Muscle of back (tissue), 11 donors: ENCODE measurements around the gene FRAS1. TPM values are rescaled to one million over a fixed set of nuclear protein-coding genes. Genes with fewer than 3 reads are reported as not detected.
"Not testable (repeated sequence)": the region's sequence is repeated elsewhere in the genome, so short reads cannot be mapped to it uniquely, and the experiment has no call there.

Experiments
- DNase-seq, 3 donors: peaks; one replicate each; pipeline versions ENCODE4 v3.0.0 to v3.0.0-alpha.2; 2013
- polyA plus RNA-seq, 10 donors: library from polyadenylated mRNA; unstranded; fragments of 120-200 nt; gene quantifications; one replicate each; pipeline ENCODE4 v1.2.1, GENCODE V29; 2013; ENCODE audit not compliant: insufficient read length in 10 of 10

FRAS1 gene
- polyA plus RNA-seq, 10 donors = 3.6 to 14.0 (median 7.2) TPM

DNA sequence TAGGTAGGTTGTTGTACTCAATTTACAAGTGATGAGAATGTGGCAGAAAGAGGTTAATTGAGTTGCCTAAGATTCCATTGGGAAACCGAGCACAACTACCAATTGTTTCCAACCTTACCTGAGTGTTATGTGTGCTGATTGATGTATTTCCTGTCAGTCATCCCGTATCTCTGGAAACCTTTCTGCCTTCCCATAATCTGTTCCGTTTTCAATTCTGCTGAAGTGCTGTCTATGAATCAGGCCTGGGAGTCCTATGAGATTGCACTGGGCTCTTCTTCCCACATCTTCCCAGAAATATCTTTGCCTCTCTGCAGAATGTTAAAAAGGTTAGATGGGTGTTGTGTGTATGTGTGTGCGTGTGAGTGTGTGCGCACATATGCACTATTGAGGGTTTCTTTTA lies 264.9 kb downstream of the FRAS1 start:
- DNase-seq = no peak

- no peak for DNase-seq
Measured at GRCh38 chr4:78323439-78323838, 266.3 kb downstream of the FRAS1 start.

DNA sequence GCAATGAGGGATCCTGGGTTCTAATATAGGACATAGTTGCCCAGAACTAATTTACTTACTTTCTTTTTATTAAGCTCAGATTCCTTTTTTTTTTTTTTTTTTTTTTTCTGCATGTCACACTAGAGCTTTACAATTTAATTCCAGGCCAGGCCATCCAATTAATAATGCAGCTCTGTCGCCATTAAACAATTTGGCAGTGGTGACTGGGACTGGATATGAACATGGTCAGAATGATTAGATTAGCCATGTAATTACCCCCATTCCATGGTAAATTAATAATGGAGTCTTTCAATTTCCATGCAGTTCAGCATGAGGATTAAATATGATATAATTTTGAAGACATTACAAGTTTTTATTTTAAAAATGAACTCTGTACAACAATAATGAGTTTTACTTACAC lies 267.5 kb downstream of the FRAS1 start:
- DNase-seq = no peak

DNA sequence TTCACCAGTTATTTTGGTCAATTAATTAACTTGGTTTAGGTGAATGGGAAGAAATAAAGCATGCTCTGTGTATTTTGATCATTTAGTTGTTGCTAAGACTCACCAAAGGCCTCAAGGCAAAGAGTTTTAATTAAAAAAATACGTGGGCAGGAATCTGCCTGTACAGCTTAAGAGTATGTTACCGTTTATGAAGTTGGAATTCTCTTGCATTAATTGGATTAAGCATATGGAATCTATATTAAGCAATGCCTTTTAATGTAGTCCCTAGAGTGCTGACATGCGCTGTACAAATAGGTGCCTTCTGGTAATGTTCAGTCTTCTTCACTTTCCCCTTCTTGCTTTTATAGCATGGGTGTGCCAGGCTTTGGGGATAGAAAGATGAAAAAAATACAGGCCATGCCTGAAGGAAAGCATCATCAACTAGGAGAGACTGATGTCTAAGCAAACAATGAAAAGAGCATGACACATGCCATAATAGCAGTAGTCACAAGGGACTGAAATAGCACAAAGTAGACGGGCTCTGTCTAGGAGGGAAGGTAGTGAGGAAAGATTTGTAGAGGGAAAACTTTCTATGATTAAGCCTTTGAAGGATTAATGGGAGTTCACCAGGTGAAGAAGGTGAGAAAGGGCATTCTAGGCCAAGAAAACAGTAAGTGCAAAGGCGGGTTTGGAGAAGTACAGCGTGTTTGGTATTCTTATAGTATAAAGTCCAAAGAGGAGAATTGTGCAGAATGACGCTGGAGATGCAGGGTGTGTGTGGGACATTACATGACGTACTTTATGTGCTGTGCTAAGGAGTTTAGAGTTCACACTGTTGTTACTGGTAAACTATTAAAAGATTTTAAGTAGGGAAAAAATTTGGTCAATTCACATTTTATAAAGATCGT lies 268.4 kb downstream of the FRAS1 start:
- DNase-seq = no peak

DNA sequence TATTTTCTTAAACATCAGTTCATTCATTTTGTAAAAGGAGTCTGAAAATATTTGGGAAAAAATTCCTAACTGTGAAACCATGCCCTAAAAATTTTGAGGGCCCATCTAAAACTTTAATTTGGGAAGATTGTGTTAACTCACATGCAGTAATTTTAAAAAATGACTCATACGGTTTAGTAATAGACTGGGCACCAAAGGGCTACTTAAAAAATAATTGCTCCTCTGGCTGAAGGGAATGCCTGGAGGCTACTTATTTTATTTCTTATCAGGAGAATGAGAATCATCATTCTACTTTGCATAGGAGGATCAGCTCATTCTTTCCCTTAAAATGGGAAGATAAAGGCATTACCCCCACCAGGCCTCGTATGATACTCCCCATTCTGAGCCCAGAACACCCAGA lies 271.5 kb downstream of the FRAS1 start:
- not testable (repeated sequence) for DNase-seq

- DNase-seq = no peak
Measured at GRCh38 chr4:78331186-78331585, 274.1 kb downstream of the FRAS1 start.

GRCh38 chr4:78331965-78332364 lies 274.8 kb downstream of the FRAS1 start:
- DNase-seq = no peak

DNA sequence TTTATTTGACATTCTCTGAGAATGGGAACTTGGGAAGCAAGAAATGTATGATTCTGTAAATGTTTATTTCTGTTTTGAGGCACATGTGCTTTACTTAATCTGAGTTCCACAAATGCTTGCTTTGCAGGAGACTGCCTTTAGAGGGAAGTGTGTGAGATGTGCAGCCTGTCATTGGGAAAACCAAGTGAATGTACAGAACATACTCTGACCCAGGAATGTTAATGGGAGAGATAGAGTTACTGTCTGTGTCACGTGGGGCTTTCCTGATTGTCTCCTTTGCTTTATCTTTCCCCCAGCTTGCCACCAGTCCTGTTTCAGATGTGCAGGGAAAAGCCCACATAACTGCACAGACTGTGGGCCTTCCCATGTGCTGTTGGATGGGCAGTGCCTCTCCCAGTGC lies 275.9 kb downstream of the FRAS1 start:
- DNase-seq = no peak

- peak in 2 of 3 donors; percentile 13 to 53 for DNase-seq
Measured at GRCh38 chr4:78336093-78336943, 279.2 kb downstream of the FRAS1 start.

GRCh38 chr4:78337244-78338020 lies 280.3 kb downstream of the FRAS1 start:
- DNase-seq = peak in 1 of 3 donors; percentile 9

- DNase-seq = peak in 2 of 3 donors; percentile 10 to 11
Measured at GRCh38 chr4:78342125-78342524, 285.0 kb downstream of the FRAS1 start.

GRCh38 chr4:78343682-78344081 lies 286.6 kb downstream of the FRAS1 start:
- no peak for DNase-seq

DNA sequence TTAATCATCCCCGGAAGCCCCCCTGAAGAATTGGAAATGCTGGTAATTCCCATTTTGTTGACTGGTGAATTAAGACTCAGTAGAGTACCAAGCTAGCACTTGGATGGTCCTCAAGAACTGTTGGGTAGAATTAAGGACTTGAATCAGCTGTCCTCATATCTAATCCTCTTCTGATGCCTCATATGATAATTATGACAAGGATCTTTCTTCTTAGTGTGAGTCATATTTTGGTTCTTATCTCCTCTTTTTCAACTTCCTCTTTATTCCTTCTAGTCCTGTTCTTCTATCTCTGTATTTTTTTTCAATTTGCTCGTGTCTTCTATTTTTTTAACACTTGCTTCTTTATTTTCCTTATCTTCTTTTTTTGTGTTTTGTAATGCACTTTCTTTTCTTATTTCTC lies 288.1 kb downstream of the FRAS1 start:
- DNase-seq = no peak

- DNase-seq = no peak
Measured at GRCh38 chr4:78346222-78346621, 289.1 kb downstream of the FRAS1 start.

GRCh38 chr4:78347527-78347926 lies 290.4 kb downstream of the FRAS1 start:
- DNase-seq = no peak

DNA sequence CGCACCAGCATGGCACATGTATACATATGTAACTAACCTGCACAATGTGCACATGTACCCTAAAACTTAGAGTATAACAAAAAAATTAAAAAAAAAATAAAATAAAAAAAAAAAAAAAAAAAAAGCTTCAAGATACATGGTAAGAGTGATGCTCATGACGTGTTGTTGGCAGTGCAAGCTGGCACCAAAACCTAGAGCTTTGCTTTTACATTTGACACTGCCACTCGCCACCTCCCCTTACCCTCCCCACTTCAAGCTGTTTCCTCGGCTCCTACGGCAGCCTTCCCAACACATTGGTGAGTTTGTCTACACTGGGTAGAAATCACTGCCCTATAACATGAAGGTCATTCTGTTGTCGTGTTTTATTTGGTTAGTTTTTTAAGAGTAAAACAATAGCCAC lies 296.8 kb downstream of the FRAS1 start:
- no peak for DNase-seq

- DNase-seq = no peak
Measured at GRCh38 chr4:78354782-78355181, 297.7 kb downstream of the FRAS1 start.

- no peak for DNase-seq
Measured at GRCh38 chr4:78355306-78355705, 298.2 kb downstream of the FRAS1 start.

- DNase-seq = peak in 1 of 3 donors; percentile 40
Measured at GRCh38 chr4:78356251-78356786, 299.2 kb downstream of the FRAS1 start.

- no peak for DNase-seq
Measured at GRCh38 chr4:78357122-78357521, 300.0 kb downstream of the FRAS1 start.

- DNase-seq = no peak
Measured at GRCh38 chr4:78360466-78360865, 303.3 kb downstream of the FRAS1 start.
